Measurements from ENCODE around the gene CDK19.

DNA sequence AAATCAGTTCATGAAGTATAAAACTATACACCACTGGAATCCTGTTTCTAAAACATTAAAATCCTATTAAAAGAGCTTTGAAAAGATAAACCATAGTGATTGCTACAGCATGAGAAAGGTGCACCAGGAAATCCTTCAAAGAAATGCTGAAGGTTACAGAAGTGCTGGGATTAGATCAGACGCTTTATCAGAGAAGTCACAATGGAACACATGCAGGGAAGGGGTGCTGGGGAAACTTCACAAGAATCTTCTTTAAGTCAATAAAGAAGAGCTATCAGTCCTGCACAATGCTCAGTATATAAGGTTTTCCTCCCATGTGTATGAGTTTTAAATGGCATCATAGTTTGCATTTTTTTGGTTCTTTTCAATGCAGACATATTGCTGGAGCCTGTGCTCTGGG, 201.2 kb downstream of the CDK19 start:
- no peak for TF ChIP-seq CTCF (IDR thresholded peaks at IDR 0.05)
- no peak for TF ChIP-seq POLR2A (IDR thresholded peaks at IDR 0.05)
